Germinal center (tissue), 1 donor: Measurements from ENCODE around the gene SPACA5.
A peak's percentile ranks its signal among the peaks of the same experiment; 100 is the strongest.
"Not testable (repeated sequence)": the region's sequence is repeated elsewhere in the genome, so short reads cannot be mapped to it uniquely, and the experiment has no call there.

Experiments
- DNase-seq: peaks from one replicate; pipeline ENCODE4 v3.0.0; 2012; ENCODE audit warnings: mixed read lengths, low spot score

Gene SPACA5

GRCh38 chrX:48006688-48007087, at the start of gene SPACA5:
Gene SPACA5, plus strand, starts transcription at chrX:48006988. Its CDS starts 815 bp downstream, at chrX:48007803.
- not testable (repeated sequence) for DNase-seq

- DNase-seq, result not testable (repeated sequence)
Observed at GRCh38 chrX:47958206-47958605, 48.6 kb upstream of the SPACA5 start.

- peak; percentile 13 for DNase-seq
Observed at GRCh38 chrX:47958761-47959342, 47.9 kb upstream of the SPACA5 start.

GRCh38 chrX:47960406-47960805, 46.4 kb upstream of the SPACA5 start:
- no peak for DNase-seq

GRCh38 chrX:47961830-47962229, 45.0 kb upstream of the SPACA5 start:
- DNase-seq, result not testable (repeated sequence)

- not testable (repeated sequence) for DNase-seq
Observed at GRCh38 chrX:47965526-47965925, 41.3 kb upstream of the SPACA5 start.

- no peak for DNase-seq
Observed at GRCh38 chrX:47973235-47973634, 33.6 kb upstream of the SPACA5 start.

GRCh38 chrX:47976254-47977151, 30.3 kb upstream of the SPACA5 start:
- no peak for DNase-seq

- no peak for DNase-seq
Observed at GRCh38 chrX:47991263-47992094, 15.3 kb upstream of the SPACA5 start.

GRCh38 chrX:47992095-47992380, 14.8 kb upstream of the SPACA5 start:
- DNase-seq, result no peak

- no peak for DNase-seq
Observed at GRCh38 chrX:47992669-47993068, 14.1 kb upstream of the SPACA5 start.

- DNase-seq, result no peak
Observed at GRCh38 chrX:48001260-48001659, 5.5 kb upstream of the SPACA5 start.

- DNase-seq, result no peak
Observed at GRCh38 chrX:48002319-48002718, 4.5 kb upstream of the SPACA5 start.

- no peak for DNase-seq
Observed at GRCh38 chrX:48002929-48003328, 3.9 kb upstream of the SPACA5 start.

- peak; percentile 18 for DNase-seq
Observed at GRCh38 chrX:48003367-48003757, 3.4 kb upstream of the SPACA5 start.

- peak; percentile 93 for DNase-seq
Observed at GRCh38 chrX:48003758-48004457, 2.9 kb upstream of the SPACA5 start, which contains the start of gene ZNF182. Gene ZNF182, minus strand, starts transcription at chrX:48003989. Its CDS starts 1,380 bp downstream, at chrX:48002609.

GRCh38 chrX:48009445-48009960, 2.7 kb downstream of the SPACA5 start:
- not testable (repeated sequence) for DNase-seq

GRCh38 chrX:48016583-48017310, 10.0 kb downstream of the SPACA5 start:
- DNase-seq, result not testable (repeated sequence)

- not testable (repeated sequence) for DNase-seq
Observed at GRCh38 chrX:48019892-48020291, 13.1 kb downstream of the SPACA5 start.

GRCh38 chrX:48020472-48020871, 13.7 kb downstream of the SPACA5 start:
- DNase-seq, result not testable (repeated sequence)
